ENCODE data around the gene IFRD1. TPM values are rescaled to one million over a fixed set of nuclear protein-coding genes. Genes with fewer than 3 reads are reported as not detected.

Gene IFRD1
- total and polyA plus RNA-seq, 8 donors = 19.9 to 137 (median 44.0) TPM

- DNase-seq = no peak
- Histone ChIP-seq H3K27ac (no peak overlapping the region), H3K4me1 (no peaks in the 10 kb centered on the region), H3K4me3 (no peak overlapping the region), H3K36me3 (no peaks in the 10 kb centered on the region), H3K27me3 (no peaks in the 10 kb centered on the region), H3K9me3 (no peaks in the 10 kb centered on the region)
- WGBS, 5 donors = 63 to 84% (median 81%) methylated on average over 1 of the region's 1 CpG
- no peak for TF ChIP-seq POLR2A (IDR thresholded peaks at IDR 0.05)
- no peak for TF ChIP-seq EP300 (IDR thresholded peaks at IDR 0.05)
- TF ChIP-seq CTCF (IDR thresholded peaks at IDR 0.05) = no peak
- TF ChIP-seq POLR2AphosphoS5 (IDR thresholded peaks at IDR 0.05) = no peak
- intact Hi-C loops (cut with DNase I; ENCODE audit: low total_unique reads) = no loop called here
These were observed 17.0 kb upstream of the IFRD1 start for GRCh38 chr7:112433289-112433688.

GRCh38 chr7:112437072-112437471 lies 13.2 kb upstream of the IFRD1 start:
- WGBS, 5 donors = 88 to 97% (median 95%) methylated on average over 1 of the region's 1 CpG
- no peak for DNase-seq
- H3K36me3 ChIP-seq = no peaks in the 10 kb centered on the region
- H3K4me1 ChIP-seq = peaks cover 0 to 11% (median 2%) of the 10 kb centered on the region in 4 donors
- H3K4me3 ChIP-seq = no peak overlapping the region
- no peak for TF ChIP-seq POLR2AphosphoS5 (IDR thresholded peaks at IDR 0.05)
- no peak for TF ChIP-seq POLR2A (IDR thresholded peaks at IDR 0.05)
- TF ChIP-seq EP300 (IDR thresholded peaks at IDR 0.05) = no peak
- no peak for TF ChIP-seq CTCF (IDR thresholded peaks at IDR 0.05)
- intact Hi-C loops (cut with DNase I; ENCODE audit: low total_unique reads) = no loop called here
- no peak overlapping the region for H3K27ac ChIP-seq
- no peaks in the 10 kb centered on the region for H3K27me3 ChIP-seq
- H3K9me3 ChIP-seq = no peaks in the 10 kb centered on the region

- no peaks in the 10 kb centered on the region for H3K9me3 ChIP-seq
- DNase-seq = no peak
- TF ChIP-seq POLR2AphosphoS5 (IDR thresholded peaks at IDR 0.05) (no peak), POLR2A (IDR thresholded peaks at IDR 0.05) (no peak), EP300 (IDR thresholded peaks at IDR 0.05) (no peak), CTCF (IDR thresholded peaks at IDR 0.05) (no peak)
- peaks cover 0 to 11% (median 2%) of the 10 kb centered on the region in 4 donors for H3K4me1 ChIP-seq
- H3K27ac ChIP-seq = no peak overlapping the region
- H3K36me3 ChIP-seq = no peaks in the 10 kb centered on the region
- WGBS, 5 donors = 93 to 100% (median 95%) methylated on average over 1 of the region's 1 CpG
- intact Hi-C loops (cut with DNase I; ENCODE audit: low total_unique reads) = no loop called here
- H3K27me3 ChIP-seq = no peaks in the 10 kb centered on the region
- H3K4me3 ChIP-seq = no peak overlapping the region
These were observed 10.8 kb upstream of the IFRD1 start for GRCh38 chr7:112439476-112439875.

- Histone ChIP-seq H3K4me1 (peaks cover 0 to 11% (median 2%) of the 10 kb centered on the region in 4 donors), H3K9me3 (no peaks in the 10 kb centered on the region), H3K27me3 (no peaks in the 10 kb centered on the region), H3K4me3 (no peak overlapping the region), H3K36me3 (no peaks in the 10 kb centered on the region), H3K27ac (no peak overlapping the region)
- TF ChIP-seq EP300 (IDR thresholded peaks at IDR 0.05) (no peak), CTCF (IDR thresholded peaks at IDR 0.05) (no peak), POLR2A (IDR thresholded peaks at IDR 0.05) (no peak), POLR2AphosphoS5 (IDR thresholded peaks at IDR 0.05) (no peak)
- WGBS, 5 donors = 70 to 97% (median 93%) methylated on average over 2 of the region's 2 CpGs
- intact Hi-C loops (cut with DNase I; ENCODE audit: low total_unique reads) = no loop called here
- DNase-seq = no peak
These were observed 8.1 kb upstream of the IFRD1 start for GRCh38 chr7:112442210-112442609.

Measured in stomach (tissue), 9 donors.